Measurements from ENCODE around the gene POU6F2. TPM values are rescaled to one million over a fixed set of nuclear protein-coding genes. Genes with fewer than 3 reads are reported as not detected.

POU6F2 gene
- total RNA-seq, 6 experiments from 2014 or later, result 0.12 to 2.1 (median 0.64) TPM; not detected in 2

- 54% methylated on average over 4 of the region's 4 CpGs for WGBS (ENCODE audit: insufficient coverage, low coverage, low lambda C conversion rate, missing lambda C conversion rate)
- DNase-seq, result no peak
- Histone ChIP-seq H3K27ac (no peak overlapping the region), H3K36me3 (no peaks in the 10 kb centered on the region), H3K4me3 (no peak overlapping the region), H3K27me3 (no peaks in the 10 kb centered on the region), H3K4me1 (no peaks in the 10 kb centered on the region), H3K9me3 (no peaks in the 10 kb centered on the region)
- no peak for ATAC-seq
- TF ChIP-seq CTCF (IDR thresholded peaks at IDR 0.05), result no peak
- no peak for TF ChIP-seq POLR2A (IDR thresholded peaks at IDR 0.05)
- intact Hi-C loops (cut with DNase I), result no loop called here
Measured at GRCh38 chr7:39509436-39509835, 531.7 kb downstream of the POU6F2 start.

GRCh38 chr7:39509912-39510311, 532.2 kb downstream of the POU6F2 start:
- Histone ChIP-seq H3K27ac (no peak overlapping the region), H3K4me3 (no peak overlapping the region), H3K27me3 (no peaks in the 10 kb centered on the region), H3K9me3 (no peaks in the 10 kb centered on the region), H3K36me3 (no peaks in the 10 kb centered on the region), H3K4me1 (no peaks in the 10 kb centered on the region)
- ATAC-seq (no peak), DNase-seq (no peak)
- 56% methylated on average over 2 of the region's 2 CpGs for WGBS (ENCODE audit: insufficient coverage, low coverage, low lambda C conversion rate, missing lambda C conversion rate)
- no peak for TF ChIP-seq POLR2A (IDR thresholded peaks at IDR 0.05)
- no peak for TF ChIP-seq CTCF (IDR thresholded peaks at IDR 0.05)
- intact Hi-C loops (cut with DNase I), result no loop called here

- WGBS (ENCODE audit: insufficient coverage, low coverage, low lambda C conversion rate, missing lambda C conversion rate), result 61% methylated on average over 2 of the region's 3 CpGs
- TF ChIP-seq CTCF (IDR thresholded peaks at IDR 0.05) (no peak), POLR2A (IDR thresholded peaks at IDR 0.05) (no peak)
- DNase-seq (no peak), ATAC-seq (no peak)
- Histone ChIP-seq H3K36me3 (no peaks in the 10 kb centered on the region), H3K27me3 (no peaks in the 10 kb centered on the region), H3K4me1 (no peaks in the 10 kb centered on the region), H3K4me3 (no peak overlapping the region), H3K27ac (no peak overlapping the region), H3K9me3 (no peaks in the 10 kb centered on the region)
- intact Hi-C loops (cut with DNase I), result no loop called here
Measured at GRCh38 chr7:39510864-39511354, 533.2 kb downstream of the POU6F2 start.

- H3K36me3 ChIP-seq, result no peaks in the 10 kb centered on the region
- no peak overlapping the region for H3K4me3 ChIP-seq
- H3K27ac ChIP-seq, result no peak overlapping the region
- DNase-seq (no peak), ATAC-seq (no peak)
- H3K4me1 ChIP-seq, result no peaks in the 10 kb centered on the region
- intact Hi-C loops (cut with DNase I), result no loop called here
- H3K27me3 ChIP-seq, result no peaks in the 10 kb centered on the region
- 55% methylated on average over 8 of the region's 8 CpGs for WGBS (ENCODE audit: insufficient coverage, low coverage, low lambda C conversion rate, missing lambda C conversion rate)
- TF ChIP-seq CTCF (IDR thresholded peaks at IDR 0.05) (no peak), POLR2A (IDR thresholded peaks at IDR 0.05) (no peak)
- no peaks in the 10 kb centered on the region for H3K9me3 ChIP-seq
Measured at GRCh38 chr7:39515534-39516228, 538.0 kb downstream of the POU6F2 start.

Data from right lobe of liver (tissue), 6 donors.